Measurements from ENCODE around the gene NAA60. TPM values are rescaled to one million over a fixed set of nuclear protein-coding genes. Genes with fewer than 3 reads are reported as not detected.
A peak's percentile ranks its signal among the peaks of the same experiment; 100 is the strongest.

Gene NAA60
- total and polyA plus RNA-seq, 2 of the 13 experiments (the other 11 are each of a cell fraction or from before 2014, with no cell fraction given) = 14.7 to 32.0 TPM

DNA sequence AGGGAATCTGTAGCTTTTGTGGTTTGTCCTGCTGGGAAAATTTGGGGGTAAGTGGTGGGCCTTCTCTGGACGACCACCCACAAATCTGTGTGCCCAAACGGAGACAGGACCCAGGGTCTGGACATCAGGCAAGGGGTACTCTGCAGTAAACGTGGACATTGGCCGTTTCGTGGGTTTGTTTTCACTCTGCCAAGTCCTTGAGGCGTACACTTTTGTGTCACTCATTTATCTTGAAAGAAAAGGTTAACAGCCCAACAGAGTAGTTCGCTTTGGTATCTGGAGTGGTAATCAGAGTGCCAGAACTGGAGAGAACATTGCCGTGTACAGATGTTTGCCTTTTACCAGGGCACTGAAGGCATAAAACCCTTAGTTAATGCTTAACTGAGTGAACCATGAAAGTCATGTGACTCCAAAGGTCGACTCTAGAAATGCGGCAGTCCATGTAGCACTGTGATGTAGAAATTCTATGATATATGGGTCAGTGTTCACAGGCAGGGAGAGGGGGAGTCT, 15.4 kb downstream of the NAA60 start (continued):
- TF ChIP-seq, protein P1, sequence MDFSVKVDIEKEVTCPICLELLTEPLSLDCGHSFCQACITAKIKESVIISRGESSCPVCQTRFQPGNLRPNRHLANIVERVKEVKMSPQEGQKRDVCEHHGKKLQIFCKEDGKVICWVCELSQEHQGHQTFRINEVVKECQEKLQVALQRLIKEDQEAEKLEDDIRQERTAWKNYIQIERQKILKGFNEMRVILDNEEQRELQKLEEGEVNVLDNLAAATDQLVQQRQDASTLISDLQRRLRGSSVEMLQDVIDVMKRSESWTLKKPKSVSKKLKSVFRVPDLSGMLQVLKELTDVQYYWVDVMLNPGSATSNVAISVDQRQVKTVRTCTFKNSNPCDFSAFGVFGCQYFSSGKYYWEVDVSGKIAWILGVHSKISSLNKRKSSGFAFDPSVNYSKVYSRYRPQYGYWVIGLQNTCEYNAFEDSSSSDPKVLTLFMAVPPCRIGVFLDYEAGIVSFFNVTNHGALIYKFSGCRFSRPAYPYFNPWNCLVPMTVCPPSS (IDR thresholded peaks at IDR 0.05) = no peak
- TF ChIP-seq ZNF260 (CRISPR knock-in tag; IDR thresholded peaks at IDR 0.05; ENCODE audit: borderline replicate concordance, low read depth) = no peak
- TF ChIP-seq, protein P2, sequence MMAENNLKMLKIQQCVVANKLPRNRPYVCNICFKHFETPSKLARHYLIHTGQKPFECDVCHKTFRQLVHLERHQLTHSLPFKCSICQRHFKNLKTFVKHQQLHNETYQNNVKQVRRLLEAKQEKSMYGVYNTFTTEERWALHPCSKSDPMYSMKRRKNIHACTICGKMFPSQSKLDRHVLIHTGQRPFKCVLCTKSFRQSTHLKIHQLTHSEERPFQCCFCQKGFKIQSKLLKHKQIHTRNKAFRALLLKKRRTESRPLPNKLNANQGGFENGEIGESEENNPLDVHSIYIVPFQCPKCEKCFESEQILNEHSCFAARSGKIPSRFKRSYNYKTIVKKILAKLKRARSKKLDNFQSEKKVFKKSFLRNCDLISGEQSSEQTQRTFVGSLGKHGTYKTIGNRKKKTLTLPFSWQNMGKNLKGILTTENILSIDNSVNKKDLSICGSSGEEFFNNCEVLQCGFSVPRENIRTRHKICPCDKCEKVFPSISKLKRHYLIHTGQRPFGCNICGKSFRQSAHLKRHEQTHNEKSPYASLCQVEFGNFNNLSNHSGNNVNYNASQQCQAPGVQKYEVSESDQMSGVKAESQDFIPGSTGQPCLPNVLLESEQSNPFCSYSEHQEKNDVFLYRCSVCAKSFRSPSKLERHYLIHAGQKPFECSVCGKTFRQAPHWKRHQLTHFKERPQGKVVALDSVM (CRISPR knock-in tag; IDR thresholded peaks at IDR 0.05) = no peak
- TF ChIP-seq JUND (CRISPR knock-in tag; IDR thresholded peaks at IDR 0.05) = no peak
- no peak for TF ChIP-seq BORCS8-MEF2B (CRISPR knock-in tag; IDR thresholded peaks at IDR 0.05)
- TF ChIP-seq, protein P3, sequence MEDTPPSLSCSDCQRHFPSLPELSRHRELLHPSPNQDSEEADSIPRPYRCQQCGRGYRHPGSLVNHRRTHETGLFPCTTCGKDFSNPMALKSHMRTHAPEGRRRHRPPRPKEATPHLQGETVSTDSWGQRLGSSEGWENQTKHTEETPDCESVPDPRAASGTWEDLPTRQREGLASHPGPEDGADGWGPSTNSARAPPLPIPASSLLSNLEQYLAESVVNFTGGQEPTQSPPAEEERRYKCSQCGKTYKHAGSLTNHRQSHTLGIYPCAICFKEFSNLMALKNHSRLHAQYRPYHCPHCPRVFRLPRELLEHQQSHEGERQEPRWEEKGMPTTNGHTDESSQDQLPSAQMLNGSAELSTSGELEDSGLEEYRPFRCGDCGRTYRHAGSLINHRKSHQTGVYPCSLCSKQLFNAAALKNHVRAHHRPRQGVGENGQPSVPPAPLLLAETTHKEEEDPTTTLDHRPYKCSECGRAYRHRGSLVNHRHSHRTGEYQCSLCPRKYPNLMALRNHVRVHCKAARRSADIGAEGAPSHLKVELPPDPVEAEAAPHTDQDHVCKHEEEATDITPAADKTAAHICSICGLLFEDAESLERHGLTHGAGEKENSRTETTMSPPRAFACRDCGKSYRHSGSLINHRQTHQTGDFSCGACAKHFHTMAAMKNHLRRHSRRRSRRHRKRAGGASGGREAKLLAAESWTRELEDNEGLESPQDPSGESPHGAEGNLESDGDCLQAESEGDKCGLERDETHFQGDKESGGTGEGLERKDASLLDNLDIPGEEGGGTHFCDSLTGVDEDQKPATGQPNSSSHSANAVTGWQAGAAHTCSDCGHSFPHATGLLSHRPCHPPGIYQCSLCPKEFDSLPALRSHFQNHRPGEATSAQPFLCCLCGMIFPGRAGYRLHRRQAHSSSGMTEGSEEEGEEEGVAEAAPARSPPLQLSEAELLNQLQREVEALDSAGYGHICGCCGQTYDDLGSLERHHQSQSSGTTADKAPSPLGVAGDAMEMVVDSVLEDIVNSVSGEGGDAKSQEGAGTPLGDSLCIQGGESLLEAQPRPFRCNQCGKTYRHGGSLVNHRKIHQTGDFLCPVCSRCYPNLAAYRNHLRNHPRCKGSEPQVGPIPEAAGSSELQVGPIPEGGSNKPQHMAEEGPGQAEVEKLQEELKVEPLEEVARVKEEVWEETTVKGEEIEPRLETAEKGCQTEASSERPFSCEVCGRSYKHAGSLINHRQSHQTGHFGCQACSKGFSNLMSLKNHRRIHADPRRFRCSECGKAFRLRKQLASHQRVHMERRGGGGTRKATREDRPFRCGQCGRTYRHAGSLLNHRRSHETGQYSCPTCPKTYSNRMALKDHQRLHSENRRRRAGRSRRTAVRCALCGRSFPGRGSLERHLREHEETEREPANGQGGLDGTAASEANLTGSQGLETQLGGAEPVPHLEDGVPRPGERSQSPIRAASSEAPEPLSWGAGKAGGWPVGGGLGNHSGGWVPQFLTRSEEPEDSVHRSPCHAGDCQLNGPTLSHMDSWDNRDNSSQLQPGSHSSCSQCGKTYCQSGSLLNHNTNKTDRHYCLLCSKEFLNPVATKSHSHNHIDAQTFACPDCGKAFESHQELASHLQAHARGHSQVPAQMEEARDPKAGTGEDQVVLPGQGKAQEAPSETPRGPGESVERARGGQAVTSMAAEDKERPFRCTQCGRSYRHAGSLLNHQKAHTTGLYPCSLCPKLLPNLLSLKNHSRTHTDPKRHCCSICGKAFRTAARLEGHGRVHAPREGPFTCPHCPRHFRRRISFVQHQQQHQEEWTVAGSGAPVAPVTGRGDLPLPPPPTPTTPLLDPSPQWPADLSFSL (CRISPR knock-in tag; IDR thresholded peaks at IDR 0.05) = no peak
- TF ChIP-seq FOXA1 (IDR thresholded peaks at IDR 0.05) = no peak
- no peak for TF ChIP-seq FOXA1 (CRISPR knock-in tag; IDR thresholded peaks at IDR 0.05)
- TF ChIP-seq SETDB1 (CRISPR knock-in tag; IDR thresholded peaks at IDR 0.05; ENCODE audit: borderline replicate concordance) = no peak
- TF ChIP-seq SMARCE1 (IDR thresholded peaks at IDR 0.05; ENCODE audit: borderline replicate concordance) = no peak
- TF ChIP-seq KLF12 (CRISPR knock-in tag; IDR thresholded peaks at IDR 0.05; ENCODE audit: borderline replicate concordance) = no peak
- TF ChIP-seq SNAI1 (CRISPR knock-in tag; IDR thresholded peaks at IDR 0.05; ENCODE audit: borderline replicate concordance) = no peak
- TF ChIP-seq MAF1 (CRISPR knock-in tag; IDR thresholded peaks at IDR 0.05; ENCODE audit: borderline replicate concordance) = no peak
- TF ChIP-seq, protein P4, sequence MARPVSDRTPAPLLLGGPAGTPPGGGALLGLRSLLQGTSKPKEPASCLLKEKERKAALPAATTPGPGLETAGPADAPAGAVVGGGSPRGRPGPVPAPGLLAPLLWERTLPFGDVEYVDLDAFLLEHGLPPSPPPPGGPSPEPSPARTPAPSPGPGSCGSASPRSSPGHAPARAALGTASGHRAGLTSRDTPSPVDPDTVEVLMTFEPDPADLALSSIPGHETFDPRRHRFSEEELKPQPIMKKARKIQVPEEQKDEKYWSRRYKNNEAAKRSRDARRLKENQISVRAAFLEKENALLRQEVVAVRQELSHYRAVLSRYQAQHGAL (CRISPR knock-in tag; IDR thresholded peaks at IDR 0.05; ENCODE audit: not compliant biosample characterization) = no peak
- no peak for TF ChIP-seq PAWR (CRISPR knock-in tag; IDR thresholded peaks at IDR 0.05; ENCODE audit: borderline replicate concordance)
- TF ChIP-seq ZNF564 (CRISPR knock-in tag; IDR thresholded peaks at IDR 0.05) = no peak
- no peak for TF ChIP-seq THYN1 (CRISPR knock-in tag; IDR thresholded peaks at IDR 0.05; ENCODE audit: borderline replicate concordance, low read depth)
- no peak for TF ChIP-seq HNRNPLL (IDR thresholded peaks at IDR 0.05; ENCODE audit: low read depth, low read length, poor library complexity, severe bottlenecking)
- no peak for TF ChIP-seq ZNF556 (CRISPR knock-in tag; IDR thresholded peaks at IDR 0.05; ENCODE audit: borderline replicate concordance)
- no peak for TF ChIP-seq YEATS2 (CRISPR knock-in tag; IDR thresholded peaks at IDR 0.05; ENCODE audit: borderline replicate concordance)
- peak; percentile 46 for TF ChIP-seq CEBPG (CRISPR knock-in tag; IDR thresholded peaks at IDR 0.05)
